ENCODE data around the gene SEPTIN2.
"Not testable (repeated sequence)": the region's sequence is repeated elsewhere in the genome, so short reads cannot be mapped to it uniquely, and the experiment has no call there.

The SEPTIN2 gene

GRCh38 chr2:241315879-241316631, at the start of gene SEPTIN2:
SEPTIN2 (plus strand) TSS chr2:241315925; CDS start chr2:241324233, 8,308 bp downstream.
- peak in 8 of 10 donors; percentile 59 to 96 (median 69) for DNase-seq
- intact Hi-C loops (cut with DNase I): loop anchor here (2.0 to 5.0 kb wide), 2 partner anchors 41 to 99 kb away; partner anchors contain the start of gene FARP2

GRCh38 chr2:241267249-241268067, 48.3 kb upstream of the SEPTIN2 start:
- intact Hi-C loops (cut with DNase I): no loop called here

GRCh38 chr2:241268306-241268705, 47.4 kb upstream of the SEPTIN2 start:
- intact Hi-C loops (cut with DNase I): no loop called here
- no peak for DNase-seq

More at GRCh38 chr2:241267249-241268067, 48.3 kb upstream of the SEPTIN2 start:
- no peak for DNase-seq

GRCh38 chr2:241268716-241269445, 46.8 kb upstream of the SEPTIN2 start:
- intact Hi-C loops (cut with DNase I): no loop called here
- DNase-seq: no peak

GRCh38 chr2:241269707-241270520, 45.8 kb upstream of the SEPTIN2 start:
- intact Hi-C loops (cut with DNase I): no loop called here
- DNase-seq: no peak

- intact Hi-C loops (cut with DNase I): no loop called here
Observed at GRCh38 chr2:241270531-241270930, 45.2 kb upstream of the SEPTIN2 start.

GRCh38 chr2:241271706-241272302, 43.9 kb upstream of the SEPTIN2 start:
- DNase-seq: peak; percentile 66 to 97 (median 82)
- intact Hi-C loops (cut with DNase I): no loop called here

More at GRCh38 chr2:241270531-241270930, 45.2 kb upstream of the SEPTIN2 start:
- DNase-seq: no peak

- intact Hi-C loops (cut with DNase I): no loop called here
- DNase-seq: peak; percentile 11 to 92 (median 46)
Observed at GRCh38 chr2:241272303-241273209, 43.2 kb upstream of the SEPTIN2 start.

- no peak for DNase-seq
- intact Hi-C loops (cut with DNase I): no loop called here
Observed at GRCh38 chr2:241273210-241274020, 42.3 kb upstream of the SEPTIN2 start.

GRCh38 chr2:241274127-241274526, 41.6 kb upstream of the SEPTIN2 start:
- no peak for DNase-seq
- intact Hi-C loops (cut with DNase I): no loop called here

GRCh38 chr2:241275504-241275903, 40.2 kb upstream of the SEPTIN2 start:
- intact Hi-C loops (cut with DNase I): no loop called here
- no peak for DNase-seq

GRCh38 chr2:241275910-241276309, 39.8 kb upstream of the SEPTIN2 start:
- intact Hi-C loops (cut with DNase I): no loop called here
- no peak for DNase-seq

GRCh38 chr2:241278306-241278705, 37.4 kb upstream of the SEPTIN2 start:
- intact Hi-C loops (cut with DNase I); DNase-seq: not testable (repeated sequence)

- intact Hi-C loops (cut with DNase I): no loop called here
- no peak for DNase-seq
Observed at GRCh38 chr2:241279413-241279812, 36.3 kb upstream of the SEPTIN2 start.

GRCh38 chr2:241279828-241280227, 35.9 kb upstream of the SEPTIN2 start:
- DNase-seq: no peak
- intact Hi-C loops (cut with DNase I): no loop called here

- DNase-seq: no peak
Observed at GRCh38 chr2:241280291-241280690, 35.4 kb upstream of the SEPTIN2 start.

GRCh38 chr2:241282555-241282954, 33.2 kb upstream of the SEPTIN2 start:
- no peak for DNase-seq
- intact Hi-C loops (cut with DNase I): no loop called here

More at GRCh38 chr2:241280291-241280690, 35.4 kb upstream of the SEPTIN2 start:
- intact Hi-C loops (cut with DNase I): no loop called here

- intact Hi-C loops (cut with DNase I): no loop called here
- DNase-seq: no peak
Observed at GRCh38 chr2:241285596-241285995, 30.1 kb upstream of the SEPTIN2 start.

Data from posterior cingulate gyrus (tissue), 11 donors.